NCI-H128 (cell line): ENCODE results near the gene MSH3.
"Not testable (repeated sequence)": the region's sequence is repeated elsewhere in the genome, so short reads cannot be mapped to it uniquely, and the experiment has no call there.

ENCODE experiments used
- DNase-seq: peaks from one replicate; lab custom pipeline; 2025; ENCODE audit not compliant: unreplicated experiment; lab: John Stamatoyannopoulos, UW

Gene MSH3

DNA sequence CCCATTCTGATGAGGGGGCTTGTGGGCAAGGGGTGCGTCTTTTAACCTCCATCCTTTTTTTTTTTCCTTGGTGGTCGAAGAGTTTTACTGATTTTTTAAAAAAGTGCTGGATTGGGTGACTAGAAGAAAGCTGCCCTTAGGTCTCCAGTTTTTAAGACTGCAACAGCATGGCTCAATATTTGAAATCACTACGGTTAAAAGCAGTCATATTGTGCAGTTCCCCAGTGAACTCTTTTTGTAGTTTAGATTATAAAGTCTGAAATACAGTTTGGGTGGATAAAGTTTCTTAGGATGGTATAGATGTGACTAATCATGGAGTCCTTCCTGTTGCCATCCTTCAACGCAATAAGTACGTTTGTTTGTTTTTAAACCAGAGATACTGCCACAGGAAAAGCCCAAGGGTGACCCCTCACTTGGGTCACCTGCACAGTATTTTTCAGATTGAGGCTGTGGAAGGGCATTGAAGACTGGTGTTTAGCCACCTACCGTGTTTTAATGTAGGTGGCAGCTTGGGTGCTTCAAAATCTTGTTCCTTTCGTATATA is 851 bp downstream of the MSH3 start:
- DNase-seq: no peak

DNA sequence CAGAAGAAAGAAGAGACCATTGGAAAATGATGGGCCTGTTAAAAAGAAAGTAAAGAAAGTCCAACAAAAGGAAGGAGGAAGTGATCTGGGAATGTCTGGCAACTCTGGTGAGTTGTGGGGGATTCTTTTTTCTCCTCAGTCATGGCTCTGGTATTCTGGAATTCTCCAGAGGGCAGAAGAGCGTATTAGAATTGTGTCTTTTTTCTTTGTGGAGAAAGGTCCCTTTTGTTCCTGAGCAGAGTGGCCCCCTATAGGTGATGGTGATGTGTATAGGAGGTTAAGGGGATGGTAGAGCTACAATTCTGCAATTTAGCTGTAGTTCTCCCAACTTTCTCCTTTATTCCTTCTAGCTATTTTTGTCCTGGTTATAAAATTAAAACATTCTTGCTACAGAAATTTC is 2.0 kb downstream of the MSH3 start:
- DNase-seq: no peak

DNA sequence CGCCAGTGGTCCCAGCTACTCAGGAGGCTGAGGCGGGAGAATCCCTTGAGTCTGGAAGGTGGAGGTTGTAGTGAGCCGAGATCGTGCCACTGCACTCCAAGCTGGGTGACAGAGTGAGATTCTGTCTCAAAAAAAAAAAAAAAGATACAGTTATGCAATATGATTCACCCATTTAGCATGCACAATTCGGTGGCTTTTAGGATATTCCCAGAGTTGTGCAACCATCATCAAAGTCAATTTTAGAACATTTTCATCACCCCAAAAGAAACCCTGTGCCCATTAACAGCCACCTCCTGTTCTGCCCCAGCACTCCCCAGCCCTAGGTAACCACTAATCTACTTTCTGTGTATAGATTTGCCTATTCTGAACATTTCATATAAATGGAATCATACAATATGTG is 4.7 kb downstream of the MSH3 start:
- no peak for DNase-seq

DNA sequence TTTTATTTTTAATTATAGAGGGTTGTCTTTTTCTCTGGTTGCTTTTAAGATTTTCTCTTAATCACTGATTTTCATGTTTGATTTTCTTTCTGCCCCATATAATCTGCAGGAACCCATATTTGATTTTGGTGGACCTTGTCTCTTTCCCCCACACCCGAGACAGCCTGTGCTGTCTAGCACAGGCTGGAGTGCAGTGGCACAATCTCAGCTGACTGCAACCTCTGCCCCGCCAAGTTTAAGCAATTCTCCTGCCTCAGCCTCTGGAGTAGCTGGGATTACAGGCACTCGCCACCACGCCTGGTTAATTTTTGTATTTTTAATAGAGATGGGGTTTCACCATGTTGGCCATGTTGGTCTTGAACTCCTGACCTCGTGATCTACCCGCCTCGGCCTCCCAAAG is 6.2 kb downstream of the MSH3 start:
- not testable (repeated sequence) for DNase-seq

DNA sequence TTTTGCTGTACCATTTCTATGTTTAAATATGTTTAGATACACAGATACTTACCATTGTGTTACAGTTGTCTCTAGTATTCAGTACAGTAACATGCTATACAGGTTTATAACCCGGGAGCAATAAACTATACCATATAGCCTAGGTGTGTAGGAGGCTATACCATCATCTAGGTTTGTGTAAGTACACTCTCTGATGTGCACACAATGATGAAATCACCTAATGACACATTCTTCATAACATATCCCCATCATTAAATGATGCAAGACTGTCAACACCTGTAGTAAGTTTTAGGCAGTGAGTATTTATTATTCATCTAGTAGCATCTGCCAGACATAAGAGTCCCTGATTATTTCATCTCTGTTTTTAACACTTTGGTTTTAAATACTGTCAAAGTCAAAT is 7.7 kb downstream of the MSH3 start:
- DNase-seq: no peak

DNA sequence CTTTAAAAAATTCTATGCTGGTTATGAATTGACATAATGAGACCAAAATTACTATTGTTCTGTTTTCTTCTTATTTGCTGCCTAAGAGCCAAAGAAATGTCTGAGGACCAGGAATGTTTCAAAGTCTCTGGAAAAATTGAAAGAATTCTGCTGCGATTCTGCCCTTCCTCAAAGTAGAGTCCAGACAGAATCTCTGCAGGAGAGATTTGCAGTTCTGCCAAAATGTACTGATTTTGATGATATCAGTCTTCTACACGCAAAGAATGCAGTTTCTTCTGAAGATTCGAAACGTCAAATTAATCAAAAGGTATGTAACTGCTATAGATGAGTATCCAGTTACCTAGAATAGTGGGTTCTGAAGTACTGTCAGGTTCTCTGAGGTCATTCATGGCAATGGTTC is 10.6 kb downstream of the MSH3 start:
- no peak for DNase-seq

DNA sequence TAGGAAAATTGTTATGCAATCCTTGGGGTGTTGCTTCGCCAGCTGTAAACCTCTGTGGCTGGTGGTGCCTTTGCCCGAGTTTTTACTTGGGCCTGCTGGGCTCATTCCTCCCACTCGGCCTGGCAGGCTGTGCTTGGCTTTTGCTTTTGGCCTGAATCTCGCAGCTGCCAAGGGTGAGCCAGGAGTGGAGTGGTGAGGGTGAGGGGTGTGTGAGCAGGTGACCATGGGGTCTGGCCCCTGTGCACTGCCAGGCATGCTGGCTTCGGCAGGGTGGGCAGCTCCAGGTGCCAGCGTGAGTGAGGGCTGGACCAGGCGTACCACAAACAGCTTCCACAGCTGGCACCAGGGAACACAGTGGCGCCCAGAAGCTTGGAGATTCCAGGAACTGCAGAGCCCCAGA is 12.9 kb downstream of the MSH3 start:
- DNase-seq: no peak

DNA sequence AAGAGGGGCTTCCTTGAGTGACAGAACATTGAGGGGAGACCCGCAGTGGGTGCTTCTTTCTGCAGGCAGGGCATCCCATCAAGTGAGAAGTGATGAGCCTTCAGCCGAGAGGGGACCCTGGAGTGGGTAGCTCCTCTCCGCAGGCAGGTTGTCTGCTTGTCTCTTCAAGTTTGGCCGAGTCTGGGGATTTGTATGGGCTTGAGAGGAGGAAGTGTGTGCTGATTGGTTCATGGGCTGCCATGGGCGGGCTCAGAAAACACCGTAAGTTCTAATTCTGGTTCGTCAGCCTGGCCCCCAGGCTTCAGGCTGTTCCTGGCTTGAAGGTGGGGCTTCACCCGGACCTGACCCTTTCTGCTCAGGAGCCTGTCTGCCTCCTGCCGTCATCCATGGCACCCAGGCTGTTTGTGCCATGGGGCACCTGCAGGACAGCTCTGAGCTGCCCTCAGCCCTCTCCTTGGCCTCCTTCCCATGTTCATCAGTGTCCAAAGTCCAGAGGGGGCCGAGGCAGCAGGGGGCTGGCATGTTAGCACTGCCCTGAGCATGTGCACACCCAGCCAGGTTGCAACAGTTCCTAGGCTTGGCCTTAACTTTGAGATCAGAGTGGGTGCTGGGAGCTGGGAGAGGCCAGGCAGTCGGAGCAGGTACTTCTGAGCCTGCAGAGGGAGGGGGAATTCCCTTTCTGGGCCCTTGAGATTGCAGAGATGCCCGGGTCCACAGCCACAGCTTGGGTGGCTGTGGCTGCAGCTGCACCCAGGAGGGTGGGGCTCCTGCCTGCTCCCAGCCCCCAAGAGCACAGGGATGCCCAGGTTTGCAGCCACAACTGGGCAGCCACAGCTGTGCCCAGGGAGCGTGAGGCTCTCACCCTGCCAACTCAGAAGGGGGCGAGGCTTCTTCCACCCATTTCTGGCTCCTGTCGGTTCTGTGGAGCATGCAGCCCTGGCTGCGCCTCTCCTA is 13.8 kb downstream of the MSH3 start:
- DNase-seq: no peak

DNA sequence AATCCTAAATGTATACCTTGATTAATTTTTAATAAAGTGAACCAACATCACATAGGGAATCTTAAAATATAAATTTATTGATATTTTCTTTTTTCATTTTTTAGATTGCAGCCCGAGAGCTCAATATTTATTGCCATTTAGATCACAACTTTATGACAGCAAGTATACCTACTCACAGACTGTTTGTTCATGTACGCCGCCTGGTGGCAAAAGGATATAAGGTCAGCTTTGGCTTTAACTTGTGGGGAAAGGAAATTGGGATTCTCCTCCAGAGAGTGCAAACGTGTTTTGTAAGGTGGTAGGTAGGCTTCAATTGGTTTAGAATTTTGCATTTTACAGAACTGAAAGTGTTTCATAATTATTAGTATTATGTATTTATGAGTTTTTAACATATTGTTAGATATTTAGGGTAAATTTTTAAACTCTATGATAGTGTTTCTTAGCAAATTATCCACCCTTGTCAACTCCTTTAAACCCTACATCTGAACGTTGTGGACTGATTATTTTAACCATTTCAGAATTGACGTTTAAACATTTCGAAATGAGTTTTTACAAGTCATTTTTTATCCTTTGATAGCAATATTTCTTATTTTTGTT is 17.8 kb downstream of the MSH3 start:
- DNase-seq: peak; percentile 53

DNA sequence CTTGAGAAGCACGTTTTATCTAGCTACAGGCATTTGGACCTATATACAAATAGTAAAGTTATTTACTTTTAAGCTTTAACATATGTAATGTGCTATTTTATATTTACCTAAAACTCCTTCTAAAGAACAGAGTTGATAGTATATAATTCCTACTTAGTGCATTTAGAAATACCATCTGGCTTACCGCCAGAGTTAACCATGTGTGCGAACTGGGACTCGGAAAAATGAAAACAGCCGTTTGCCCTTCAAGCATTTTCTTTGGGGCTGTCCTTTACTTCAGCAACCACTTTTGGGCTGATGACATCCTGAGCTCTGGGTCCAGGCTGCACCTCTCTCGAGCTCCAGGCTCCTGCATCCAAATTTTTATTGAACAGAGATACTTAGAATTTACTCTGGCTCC is 22.3 kb downstream of the MSH3 start:
- DNase-seq: no peak

DNA sequence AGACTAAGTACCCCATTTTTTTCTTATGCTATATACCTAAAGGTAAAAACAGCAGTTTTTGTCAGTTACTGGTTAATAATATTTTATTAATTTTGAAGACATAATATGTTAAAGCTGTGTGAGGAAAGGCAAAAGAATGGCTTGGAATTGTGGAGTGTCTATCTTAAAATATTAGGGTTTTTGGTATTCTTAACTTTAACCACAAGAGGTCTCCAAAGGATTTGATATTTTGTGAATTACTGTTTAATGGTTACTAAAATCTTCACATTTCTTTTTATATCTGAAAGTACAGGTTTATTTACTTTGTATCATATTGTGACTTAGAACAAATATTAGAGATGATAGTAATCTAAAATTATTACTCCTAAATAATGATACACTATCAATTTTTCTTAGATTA is 32.3 kb downstream of the MSH3 start:
- DNase-seq: no peak

DNA sequence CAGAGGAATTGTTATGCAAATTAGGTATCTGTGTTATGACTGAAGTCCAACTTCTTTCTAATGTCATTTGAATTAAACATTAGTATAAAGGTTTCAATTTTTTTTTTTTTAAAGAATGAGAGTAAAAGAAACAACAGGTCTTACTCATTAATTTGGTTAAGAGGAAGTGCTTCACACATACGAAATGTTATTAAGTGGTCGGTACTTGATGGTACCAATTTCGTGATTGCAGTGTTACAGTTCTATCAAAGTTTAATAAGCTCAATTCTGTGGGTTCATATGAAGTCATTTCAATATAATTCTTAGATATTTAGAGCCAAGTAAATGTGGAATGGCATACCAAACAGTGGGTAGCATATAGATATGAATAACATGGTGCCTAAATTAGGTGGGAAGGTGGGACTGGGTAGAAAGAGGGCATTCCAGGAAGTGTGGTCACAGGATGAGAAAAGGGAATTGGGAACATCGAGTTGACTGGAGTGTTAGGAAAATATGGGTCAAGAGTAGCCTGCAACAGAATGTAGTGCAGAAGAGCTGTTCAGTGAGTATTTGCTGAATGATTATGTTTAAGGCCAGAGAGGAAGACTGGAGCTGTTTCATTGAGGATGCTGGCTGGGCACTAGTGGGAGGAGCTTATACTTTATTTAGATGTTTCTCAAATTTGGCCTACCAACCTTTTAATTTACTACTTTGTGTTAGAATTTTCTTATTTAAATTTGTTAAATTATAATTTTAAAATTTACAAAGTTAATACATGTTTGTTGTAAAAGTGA is 34.4 kb downstream of the MSH3 start:
- no peak for DNase-seq

DNA sequence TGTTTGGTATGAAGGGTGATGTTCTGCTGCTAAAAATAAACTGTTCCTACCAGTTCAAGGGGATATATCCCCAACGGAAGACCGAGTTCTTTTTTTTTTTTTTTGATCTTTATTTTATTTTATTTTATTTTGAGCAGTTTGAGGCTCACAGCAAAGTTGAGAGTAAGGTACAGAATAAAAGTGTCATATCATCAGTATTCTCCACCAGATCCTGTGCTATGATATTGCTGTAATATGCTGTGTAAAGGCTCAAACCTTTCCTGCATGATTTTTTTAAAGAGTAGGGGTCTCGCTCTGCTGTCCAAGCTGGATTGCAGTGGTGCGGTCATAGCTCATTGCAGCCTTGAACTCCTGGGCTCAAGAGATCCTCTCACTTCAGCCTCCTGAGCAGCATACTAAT is 35.2 kb downstream of the MSH3 start:
- DNase-seq: no peak

DNA sequence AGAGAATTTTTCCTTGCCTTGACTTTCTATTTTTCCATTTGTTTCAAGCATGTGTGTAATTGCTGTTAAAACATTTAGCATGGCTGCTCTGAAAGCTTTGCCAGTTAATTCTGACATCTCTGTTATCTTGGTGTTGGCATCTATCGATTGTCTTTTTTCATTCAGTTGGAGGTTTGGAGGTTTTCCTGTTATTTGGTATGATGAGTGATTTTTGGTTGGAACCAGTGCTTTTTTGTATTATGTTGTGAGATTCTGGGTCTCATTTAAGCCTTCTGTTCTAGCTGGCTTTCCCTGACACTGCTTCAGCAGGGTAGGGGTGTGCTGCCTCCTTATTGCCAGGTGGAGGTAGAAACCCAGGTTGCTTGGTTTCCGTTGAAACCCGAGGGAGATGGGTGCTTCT is 41.2 kb downstream of the MSH3 start:
- no peak for DNase-seq

DNA sequence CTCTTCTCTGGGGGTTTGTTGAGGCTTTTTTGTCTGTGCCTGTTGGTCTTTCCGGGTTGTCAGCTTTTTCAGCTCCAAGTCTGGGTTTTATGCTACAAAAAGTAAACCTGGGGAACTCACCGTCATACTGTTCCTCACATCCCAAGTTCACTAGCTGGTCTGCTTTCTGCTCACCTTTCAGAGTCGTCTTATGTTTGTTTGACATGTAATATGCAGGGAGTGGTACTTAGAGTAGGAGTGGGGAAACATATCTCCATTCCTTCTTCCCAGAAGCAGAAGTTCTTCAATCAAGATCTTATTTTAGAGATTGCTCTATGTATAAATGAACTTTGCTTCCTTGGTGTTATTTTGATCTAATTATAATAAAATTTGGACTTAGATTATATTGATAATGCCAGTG is 42.0 kb downstream of the MSH3 start:
- no peak for DNase-seq

DNA sequence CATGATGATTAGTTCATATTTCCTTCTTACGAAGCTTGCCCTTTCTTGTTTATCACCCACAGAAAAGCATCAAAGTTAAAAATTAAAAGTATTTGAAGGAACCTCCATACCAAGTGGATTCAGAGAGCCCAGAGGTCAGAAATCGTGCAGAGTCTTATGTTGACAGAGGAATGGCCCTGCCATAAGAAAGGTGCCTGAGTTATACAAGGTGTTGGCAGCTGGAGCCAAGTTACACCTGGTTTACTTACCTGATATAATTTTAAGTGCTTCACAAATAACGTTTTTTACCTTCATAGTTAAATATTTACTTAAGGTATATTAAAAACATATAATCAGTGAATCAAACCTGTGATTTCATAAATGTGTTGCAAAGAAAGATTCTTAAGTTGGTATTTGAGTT is 42.6 kb downstream of the MSH3 start:
- DNase-seq: no peak

DNA sequence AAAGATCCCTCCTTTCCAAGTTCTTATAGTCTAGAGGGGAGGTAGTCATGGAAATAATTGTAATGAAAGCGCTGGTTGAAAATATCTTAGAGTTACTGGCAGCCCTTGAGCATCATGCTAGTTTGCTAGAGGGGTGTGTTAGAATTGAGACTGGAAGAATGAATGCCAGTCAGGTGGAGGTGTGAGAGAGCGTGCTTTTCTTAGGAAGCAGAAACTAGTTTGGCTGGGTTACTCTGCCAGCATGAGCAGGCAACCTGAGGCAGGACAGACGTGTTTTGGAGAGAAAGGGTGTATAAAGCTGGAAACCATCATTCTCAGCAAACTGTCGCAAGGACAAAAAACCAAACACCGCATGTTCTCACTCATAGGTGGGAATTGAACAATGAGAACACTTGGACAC is 43.9 kb downstream of the MSH3 start:
- DNase-seq: no peak

DNA sequence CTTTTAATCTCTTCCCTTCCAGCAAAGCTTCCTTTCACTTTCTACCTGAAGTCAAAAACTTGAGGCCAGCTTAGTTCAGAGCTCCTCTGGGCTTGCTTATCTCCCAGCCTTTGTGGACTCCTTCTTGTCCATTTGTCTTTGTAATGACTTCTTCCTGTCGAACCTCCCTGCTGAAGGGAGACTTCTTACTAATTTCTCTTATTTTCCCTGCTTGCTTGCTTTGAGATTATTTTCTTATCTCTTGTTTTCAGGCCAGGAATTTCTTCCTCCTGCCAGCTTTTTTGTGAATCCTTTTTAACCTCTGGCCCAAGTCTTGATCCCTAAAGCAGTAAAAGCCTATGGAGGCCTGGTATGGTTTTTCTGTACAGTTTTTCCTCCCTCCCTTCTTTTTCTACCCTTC is 47.1 kb downstream of the MSH3 start:
- DNase-seq: no peak

DNA sequence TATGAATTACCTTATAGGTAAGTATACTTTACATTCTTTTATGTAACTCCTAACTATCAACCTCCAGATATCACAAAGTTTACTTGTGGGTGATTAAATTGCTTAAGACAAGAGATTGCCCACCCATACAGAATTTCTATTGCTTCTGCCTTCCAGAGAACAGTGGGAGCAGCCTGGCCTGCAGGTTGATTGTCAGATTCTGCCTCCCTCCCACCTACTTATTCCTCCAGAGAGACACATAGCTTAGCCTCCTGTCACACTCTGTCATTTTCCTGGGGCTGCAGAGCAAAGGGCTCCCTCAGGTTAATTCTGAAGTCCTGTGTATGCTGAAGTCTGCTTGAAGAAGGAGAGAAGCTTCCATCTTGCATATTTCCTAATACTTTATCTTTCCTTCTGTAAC is 48.8 kb downstream of the MSH3 start:
- no peak for DNase-seq

DNA sequence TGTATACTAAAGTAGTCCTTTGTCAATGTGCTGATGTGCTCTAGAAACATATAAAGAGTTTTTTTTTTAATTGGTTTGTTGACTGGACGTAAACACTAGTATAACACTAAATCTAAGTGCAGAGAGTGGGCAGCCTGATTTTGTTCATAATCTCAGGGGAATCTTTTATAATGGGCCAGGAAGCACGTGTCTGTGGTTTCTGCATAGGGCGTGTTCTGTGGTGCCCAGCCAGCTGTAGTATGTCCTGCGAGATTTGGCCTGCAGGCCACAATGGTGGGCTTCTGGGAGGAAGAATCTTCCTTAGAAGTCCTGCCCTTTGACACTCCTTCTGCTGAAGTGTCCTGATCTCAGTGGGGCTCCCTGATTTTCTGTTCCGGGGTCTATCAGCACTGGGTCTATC is 49.3 kb downstream of the MSH3 start:
- no peak for DNase-seq

DNA sequence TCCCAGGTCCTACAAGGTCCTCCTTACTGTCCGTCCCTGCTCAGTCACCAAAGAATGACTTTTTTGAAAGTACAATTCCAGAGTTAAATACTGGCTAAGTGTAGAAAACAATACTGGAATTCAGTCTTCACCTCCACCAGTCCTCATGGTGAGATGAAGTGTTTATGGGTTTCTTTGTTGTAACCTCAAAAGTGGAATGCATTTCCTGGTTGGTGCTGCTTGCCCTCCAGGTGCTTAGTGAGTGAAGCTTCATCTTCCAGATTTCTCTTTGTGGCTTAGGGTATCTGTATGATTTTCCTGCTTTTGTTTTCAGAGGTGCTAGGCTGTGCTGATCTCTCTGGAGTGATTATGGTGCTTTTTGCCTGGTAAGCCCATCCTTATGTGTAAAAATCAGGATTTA is 49.8 kb downstream of the MSH3 start:
- DNase-seq: no peak
